NCI-H2029 treated with DMSO at 0.1 percent for 48 hours (cell line): ENCODE data around the gene NEDD4L.

ENCODE experiments used
- DNase-seq: peaks from one replicate; lab custom pipeline; 2025; lab: John Stamatoyannopoulos, UW

The NEDD4L gene

DNA sequence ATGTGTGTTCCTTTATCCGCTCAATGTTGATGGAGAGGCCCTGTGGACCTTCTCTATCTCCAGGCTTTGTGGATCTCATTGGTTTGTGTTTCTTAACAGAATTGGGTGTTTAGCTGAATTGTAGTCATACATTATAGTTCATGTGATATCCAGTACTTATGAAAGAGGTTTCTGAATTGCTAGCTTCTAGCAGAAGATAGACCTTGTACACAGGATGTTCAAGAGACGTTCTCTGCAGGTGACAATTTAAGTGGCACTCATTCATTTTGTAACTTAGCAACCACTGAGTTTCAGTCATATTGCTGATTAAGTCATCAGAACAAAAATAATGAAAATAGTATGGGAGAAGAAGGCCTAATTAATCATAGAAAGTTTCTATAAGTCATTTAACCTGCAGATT is 305.6 kb downstream of the NEDD4L start:
- DNase-seq, result no peak

DNA sequence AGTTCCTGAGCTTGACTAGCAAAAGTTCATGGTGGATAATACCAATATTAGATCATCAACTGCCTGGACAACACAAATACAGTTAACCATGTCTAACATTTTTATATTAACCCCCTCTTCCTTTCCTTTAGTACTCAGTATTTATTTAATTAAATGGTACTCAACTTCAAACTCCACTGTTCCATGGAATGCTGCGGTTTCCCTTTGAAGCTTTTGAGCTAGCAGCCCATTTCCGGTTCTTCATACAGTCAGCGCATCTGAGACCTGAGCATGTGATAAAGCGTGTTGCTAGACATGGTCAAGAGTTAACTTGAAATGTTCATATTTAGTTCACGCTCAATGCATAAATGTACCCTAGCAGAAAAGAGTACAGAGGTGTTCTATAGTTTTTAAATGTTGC is 306.5 kb downstream of the NEDD4L start:
- DNase-seq, result no peak

DNA sequence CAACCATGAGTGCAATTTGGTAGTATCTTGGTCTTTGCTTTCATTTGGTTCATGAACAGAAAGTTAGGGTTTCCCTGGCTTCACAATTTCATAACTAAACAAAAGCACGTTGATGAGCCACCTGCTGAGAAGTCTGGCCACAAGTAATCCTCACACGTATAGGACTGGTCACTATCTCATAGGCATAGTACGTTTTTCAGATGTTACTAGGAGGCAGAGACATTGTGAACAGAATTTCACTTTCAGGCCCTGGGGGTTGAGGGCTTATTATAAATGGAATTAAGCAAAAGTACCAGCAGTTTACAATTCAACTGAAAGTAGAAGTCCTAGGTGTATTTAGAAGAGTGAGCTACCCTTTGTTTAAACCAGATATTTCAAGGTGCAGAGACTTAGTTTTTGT is 307.8 kb downstream of the NEDD4L start:
- no peak for DNase-seq

DNA sequence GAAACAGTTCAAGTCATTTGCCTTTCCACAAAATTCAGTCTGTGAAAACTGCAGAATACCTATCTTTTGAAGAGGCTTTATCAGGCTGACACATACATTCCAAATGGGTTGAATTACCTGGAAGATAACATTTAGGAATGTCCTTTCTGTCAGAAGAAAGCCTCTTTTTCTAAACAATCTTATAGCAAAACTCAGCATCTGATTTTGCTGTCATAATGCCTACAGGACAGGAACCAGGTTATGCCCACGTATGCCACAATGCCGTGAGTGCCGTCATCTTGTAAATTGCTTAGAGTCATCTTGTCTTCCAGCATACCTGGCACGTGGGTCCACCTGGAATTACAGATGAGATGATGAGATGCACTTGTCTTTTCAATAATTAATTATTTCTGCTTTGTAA is 309.6 kb downstream of the NEDD4L start:
- DNase-seq, result no peak

DNA sequence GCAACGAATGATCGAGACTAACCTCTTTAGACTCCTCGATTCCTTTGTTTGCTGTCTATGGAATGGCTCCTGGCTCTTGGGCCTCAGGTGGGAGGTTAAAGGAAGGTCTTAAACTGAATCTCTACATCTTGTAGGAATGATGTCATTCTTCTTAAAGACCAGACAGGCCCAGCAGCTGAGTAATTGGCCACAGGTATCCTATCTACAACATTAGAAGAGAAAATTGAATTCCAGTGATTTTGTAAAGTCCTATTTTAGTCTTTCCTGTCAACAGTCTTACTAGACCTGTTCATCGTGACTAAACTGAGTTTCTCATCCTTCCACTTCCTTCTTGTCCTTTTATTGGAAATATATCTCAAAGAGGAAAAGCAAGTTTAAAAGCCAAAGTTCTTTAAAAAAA is 310.0 kb downstream of the NEDD4L start:
- DNase-seq, result no peak

DNA sequence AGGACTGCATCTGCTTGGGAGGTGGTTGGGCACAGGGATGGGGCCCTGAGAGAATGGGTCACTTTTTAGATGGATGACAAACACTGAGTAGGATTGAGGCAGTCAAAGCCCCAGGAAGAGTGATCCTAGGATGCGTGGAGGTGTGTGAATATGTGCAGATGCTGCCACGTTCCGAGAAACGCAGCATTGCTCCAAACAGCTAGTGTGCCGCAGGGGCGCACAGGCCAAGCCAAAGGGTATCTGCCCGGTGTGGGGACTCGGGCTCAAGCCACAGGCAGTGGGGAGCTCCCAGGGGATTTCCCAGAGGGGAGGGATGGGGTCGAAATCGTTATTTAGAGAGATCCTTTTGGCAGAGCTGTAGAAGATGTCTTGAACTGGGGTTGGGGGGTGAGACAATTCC is 310.8 kb downstream of the NEDD4L start:
- DNase-seq, result no peak

DNA sequence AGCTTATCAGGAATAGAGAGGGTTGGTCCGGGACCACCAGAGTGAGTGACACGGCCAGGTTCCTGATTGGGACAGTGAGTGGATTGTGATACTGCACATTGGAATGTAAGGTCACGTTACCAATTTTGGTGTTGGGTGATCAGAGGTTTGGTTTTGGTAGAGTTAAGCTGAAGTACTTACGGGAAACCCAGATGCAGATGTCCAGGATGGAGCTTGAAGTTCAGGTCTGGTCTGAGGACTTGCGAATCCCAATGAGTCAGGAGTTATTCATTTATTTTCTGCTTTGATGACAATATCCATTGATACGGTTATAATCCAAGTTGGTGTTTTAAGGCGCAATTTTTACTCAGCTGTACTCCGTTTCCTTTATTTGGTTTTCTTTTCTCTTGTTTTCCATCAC is 311.2 kb downstream of the NEDD4L start:
- DNase-seq, result no peak

DNA sequence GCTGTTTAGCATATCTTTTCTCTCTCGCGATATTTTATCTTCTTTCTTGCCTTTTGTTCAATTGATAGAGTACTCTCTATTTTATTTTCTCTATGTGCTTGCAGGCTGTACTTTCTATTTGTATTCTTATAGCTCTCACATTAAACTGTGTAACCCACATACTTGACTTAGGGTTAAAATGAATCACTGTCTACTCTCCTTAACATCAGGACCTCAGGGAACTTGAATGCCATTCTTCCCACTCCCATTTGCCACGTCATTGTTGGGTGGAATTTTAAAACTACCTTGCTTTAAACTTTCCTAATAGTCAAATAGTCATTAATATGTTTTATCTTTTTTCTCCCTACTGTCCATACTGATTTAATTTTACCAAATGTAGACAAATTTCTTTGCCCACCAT is 315.2 kb downstream of the NEDD4L start:
- no peak for DNase-seq

DNA sequence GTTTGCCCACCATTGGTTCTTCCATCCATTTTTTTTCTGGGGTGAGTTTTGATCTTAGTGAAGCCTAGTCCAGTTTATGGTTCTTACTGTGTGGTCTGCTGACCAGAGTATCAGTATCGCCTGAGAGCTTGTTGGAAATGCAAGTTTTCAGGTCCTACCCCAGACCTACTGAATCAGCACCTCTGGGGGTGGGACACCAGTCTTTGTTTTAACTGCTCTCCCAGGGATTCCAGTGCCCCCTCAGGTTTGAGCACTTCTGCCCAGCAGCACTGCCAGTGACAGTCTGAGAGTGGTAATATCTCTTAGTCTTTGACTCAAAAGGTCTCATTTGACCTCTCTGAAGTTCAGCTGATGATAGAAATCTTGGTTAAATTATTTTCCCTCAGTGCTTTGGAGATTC is 315.6 kb downstream of the NEDD4L start:
- no peak for DNase-seq

DNA sequence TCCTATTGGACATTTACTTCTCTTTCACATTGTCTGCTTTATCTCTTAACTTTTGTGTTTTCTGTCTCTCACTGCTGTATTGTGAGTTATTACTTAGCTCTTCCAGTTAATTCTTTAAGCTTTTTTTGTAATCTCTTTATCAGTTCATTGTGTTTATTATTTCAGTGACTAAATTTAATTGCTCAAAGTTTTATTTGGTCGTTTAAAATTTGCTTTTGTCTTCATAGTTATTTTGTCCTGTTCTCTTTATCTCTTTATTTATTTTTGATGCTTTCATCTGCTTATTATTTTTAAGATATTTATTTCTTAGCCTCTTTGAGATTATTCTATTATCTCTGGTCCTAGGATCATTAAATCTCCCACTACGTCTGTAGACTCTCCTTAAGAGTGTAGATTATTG is 316.3 kb downstream of the NEDD4L start:
- DNase-seq, result no peak

DNA sequence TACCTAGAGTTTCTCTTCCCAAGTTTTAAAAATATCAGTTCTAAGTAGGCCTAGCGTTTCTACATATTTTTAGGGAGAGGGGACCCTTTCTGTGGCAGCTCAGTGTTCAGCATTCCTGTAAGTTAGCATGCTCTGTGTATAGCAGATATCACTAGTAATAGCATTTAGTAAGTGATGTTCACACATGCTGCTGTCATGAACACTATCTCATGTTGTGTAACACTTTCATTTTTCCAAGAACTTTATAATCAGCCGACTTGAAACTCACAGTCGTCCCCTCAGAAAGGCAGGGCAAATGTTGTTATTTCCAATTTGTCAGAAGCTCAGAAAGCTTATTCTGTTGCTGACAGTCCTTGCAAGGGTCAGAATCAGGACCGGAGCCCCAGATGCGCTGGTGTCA is 317.2 kb downstream of the NEDD4L start:
- no peak for DNase-seq

DNA sequence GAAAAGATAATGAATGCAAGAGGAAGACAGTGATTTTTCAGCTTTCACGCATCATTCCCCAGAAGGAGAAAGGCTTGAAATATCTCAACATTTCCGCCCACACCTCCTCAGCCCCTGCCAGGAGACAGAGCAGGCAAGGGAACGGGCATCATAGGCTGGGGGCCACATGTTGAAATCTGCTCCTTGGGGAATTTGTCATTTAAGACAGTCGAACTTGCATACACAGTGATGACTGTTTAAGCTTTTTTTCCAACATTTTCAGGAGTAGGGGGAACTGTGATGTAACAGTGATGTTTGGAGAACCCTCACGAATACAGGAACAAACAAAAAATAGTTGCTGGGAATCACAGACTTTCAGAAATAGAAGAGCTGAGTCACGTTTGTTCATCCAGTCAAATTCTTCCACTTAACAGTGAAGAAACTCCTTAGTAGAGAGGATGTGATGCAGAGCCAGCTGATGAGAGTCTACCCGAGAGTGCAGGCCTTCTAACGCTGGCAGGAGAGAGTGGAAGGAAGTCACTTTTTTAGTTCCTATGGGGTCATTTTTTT is 318.1 kb downstream of the NEDD4L start:
- DNase-seq, result no peak

DNA sequence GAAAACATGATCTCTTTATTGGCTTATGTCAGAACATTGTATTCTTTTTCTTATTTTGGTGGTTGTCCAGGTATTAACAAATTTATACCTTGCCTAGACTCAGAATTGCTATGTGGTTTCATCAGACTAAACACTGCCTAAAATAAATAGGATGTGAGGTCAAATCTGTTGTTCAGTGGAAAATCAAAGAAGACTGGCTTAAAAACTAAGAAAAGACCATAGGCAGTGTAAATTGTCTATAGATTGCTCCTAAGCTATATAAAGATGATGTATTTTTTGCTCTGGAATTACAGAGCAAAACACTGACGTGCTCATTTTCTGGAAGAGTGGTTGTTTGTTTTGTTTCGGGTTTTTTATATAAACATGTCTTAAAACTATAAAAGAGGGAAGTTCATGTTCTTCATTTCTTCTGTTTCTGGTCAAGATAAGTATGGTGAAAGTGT is 318.8 kb downstream of the NEDD4L start:
- DNase-seq, result no peak

DNA sequence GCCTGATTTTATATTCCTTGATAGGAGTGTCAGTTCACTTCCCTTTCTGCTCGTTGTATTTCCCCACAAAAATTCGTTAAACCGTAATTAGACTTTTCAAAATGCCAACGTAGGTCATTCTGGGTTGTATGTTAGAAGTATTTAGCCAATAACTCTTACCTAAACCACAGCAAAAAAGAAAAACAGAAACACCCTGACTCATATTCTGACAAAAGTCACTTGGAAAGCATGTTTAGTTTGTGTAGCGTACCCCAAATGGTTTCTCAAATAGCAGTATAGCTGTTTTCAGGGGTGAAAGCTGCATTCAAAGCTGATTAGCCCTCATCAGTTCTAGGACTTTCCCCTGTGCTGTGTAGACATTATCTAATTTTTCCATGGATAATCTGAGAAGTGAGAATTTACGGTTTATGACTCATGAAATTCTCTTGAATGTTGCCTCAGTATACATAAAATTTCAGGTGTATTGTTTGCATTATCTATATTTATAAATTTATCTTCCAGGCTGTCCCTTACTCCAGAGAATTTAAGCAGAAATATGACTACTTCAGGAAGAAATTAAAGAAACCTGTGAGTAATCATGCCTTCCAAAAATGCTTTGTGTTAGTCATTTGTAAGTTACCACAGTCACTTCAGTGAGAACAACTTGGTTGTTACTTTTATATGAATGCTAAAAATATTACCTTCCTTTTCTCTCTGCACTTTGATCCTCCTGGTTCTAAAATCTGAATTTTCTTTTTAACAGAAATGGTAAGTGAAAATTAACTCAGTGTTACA is 319.9 kb downstream of the NEDD4L start:
- no peak for DNase-seq

DNA sequence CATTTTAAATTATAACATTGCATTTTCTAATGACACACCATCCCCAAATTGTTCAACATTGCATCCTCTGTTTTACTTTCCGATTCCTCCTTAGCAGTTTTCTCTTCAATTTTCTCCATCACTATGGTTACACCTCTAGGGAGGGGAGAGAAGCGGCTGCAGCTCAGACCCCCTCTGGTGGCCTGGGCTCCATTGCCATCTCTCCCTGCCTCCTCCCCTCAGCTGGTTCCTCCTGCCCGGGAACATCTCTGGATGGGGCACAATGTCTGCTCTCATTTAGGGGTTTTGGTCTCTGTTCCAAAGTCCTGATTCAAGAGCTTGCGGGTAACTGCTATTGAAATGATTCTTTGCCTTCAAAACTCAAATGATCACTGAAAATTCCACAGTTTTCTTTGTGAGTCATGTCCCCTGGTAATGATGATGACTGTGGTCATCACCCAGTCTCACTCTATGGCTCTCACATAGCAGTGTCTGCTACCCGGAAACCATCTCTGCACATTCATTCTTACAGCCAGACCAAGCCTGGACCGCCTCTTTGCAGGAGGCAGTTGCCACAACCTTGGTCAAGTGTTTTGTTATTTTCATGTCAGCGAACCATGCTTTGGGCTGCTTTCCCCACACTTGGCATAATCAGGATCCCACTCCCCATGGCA is 321.0 kb downstream of the NEDD4L start:
- no peak for DNase-seq

DNA sequence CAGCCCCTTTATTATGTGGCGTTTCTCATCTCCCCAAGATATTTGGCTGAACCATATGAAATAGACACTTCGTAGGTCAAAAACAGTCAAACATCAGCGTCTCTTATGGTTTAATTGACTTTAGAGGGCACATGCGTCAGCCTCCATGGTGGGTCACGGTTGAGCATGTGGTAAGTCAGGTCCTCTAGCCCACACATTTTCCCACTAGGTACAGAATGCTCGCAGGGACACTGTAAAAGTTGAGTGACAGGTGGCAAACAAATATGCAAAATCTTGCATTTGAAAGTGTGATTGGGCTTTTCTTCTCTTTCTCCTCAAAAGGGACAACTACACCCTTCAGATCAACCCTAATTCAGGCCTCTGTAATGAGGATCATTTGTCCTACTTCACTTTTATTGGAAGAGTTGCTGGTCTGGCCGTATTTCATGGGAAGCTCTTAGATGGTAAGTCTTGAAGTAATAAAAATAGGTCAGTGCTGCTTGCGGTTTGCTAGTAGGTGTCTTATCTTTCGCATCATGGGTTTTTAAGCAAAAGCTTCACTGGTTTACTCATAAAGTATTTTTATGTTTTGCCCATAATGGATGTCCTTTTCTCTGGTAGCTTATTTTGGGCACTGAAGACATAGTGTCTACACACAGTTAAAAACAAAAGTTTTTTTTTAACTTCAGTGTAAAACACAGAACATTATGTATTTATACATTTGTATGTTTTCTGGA is 323.6 kb downstream of the NEDD4L start:
- no peak for DNase-seq

DNA sequence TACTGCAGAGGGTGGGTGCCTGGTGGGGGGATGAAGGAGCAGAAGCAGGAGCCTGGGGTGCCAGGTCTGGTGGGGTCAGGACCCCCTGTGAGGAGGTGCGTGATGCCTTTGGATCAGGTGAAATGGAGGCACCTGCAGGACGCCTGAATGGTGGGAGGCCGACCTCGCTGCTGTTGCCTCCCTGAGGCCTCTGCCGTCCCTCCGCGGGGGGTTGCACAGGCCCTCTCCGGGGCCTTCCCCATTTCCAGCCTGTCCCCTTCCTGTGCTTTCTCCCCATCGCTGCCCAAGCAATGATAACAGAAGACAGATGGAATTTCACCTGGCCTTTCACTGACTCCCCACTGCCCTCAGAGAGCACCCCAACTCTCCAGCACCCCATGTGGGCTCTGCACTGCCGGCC is 325.6 kb downstream of the NEDD4L start:
- no peak for DNase-seq

DNA sequence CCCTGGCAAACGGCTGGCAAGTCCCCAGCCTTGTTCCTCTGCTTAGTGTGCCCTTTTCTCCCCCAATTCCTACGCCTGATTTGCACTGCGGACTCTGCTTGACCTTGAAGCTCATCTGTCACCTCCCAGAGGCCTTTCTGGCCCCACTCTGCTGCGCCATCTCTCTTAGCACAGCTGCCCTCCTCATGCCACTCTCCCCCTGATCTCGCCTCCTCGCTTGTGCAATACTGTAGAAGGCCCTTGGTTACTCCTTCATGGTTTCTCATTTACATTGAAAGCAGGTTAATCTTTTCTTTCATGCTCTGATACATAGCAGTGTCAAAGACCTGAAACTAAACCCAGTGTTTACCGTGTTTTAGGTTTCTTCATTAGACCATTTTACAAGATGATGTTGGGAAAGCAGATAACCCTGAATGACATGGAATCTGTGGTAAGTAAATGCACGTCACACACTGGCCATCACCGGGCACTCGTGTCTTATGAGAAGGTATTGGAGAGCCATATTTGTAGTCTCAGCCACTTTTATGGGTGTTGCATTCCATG is 326.1 kb downstream of the NEDD4L start:
- no peak for DNase-seq

DNA sequence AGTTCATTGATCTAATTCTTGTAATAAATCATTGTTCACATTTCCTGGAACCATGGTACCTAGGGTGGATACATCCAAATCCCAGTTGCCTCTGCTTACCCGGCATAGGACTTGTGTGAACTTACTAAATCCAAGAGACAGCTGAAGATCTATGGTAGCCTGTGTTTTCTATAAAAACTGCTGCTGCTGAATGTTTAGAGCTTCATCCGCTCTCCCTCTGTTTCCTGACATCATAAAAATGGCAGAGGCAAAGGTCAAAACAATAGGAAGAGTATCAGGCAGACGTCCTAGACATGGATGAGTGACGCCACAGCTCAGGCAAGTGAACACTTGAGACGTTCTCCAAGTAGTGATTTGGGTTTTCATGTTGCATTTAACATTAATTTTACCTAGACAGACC is 326.6 kb downstream of the NEDD4L start:
- DNase-seq, result no peak

DNA sequence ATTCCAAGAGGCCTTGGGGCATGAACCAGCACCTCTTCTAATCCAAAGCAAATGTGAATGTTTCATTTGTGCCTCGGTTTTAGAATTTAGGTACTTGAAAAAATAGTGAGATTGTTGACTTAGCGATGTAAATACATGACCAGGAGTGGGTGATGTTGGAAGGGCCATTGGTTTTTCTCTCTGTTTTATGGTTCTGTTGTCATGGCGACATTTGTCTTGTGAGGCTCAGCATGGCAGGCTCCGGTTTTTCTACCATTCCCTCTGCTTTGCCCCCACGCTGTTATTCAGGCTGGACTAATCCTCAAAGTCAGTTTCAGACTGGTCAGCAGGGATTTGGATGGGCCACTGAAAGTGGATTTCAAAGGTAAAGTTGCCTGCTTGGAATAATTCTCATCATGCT is 329.5 kb downstream of the NEDD4L start:
- peak; percentile 5 for DNase-seq

DNA sequence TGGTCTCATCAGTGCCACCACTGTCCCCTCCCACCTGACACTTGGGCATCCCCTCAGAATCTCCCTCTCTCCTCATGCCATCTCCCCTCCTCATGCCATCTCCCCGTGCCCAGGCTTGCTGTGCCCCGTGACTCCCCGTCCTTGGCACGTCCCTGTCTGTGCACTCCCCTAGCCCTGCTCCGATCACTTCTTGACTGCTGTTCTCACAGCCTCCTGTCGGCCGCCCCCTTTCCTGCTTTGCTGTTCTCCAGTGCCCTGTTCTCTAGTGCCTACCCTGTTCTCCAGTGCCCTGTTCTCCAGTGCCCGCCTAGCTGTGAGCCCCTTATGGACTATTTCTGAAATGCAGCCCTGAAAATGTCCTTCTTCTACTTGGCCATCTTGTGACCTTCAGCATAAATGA is 331.0 kb downstream of the NEDD4L start:
- no peak for DNase-seq
